Measurements from ENCODE around the gene RAPGEFL1. TPM values are rescaled to one million over a fixed set of nuclear protein-coding genes. Genes with fewer than 3 reads are reported as not detected.
"Not testable (repeated sequence)": the region's sequence is repeated elsewhere in the genome, so short reads cannot be mapped to it uniquely, and the experiment has no call there.

Gene RAPGEFL1
- total RNA-seq, 1 donor from 2014 or later, result 24.1 TPM

GRCh38 chr17:40139566-40140058, 37.7 kb upstream of the RAPGEFL1 start:
- peaks cover 16% of the 10 kb centered on the region for H3K36me3 Mint-ChIP-seq (ENCODE audit: low read depth)
- no peak for TF ChIP-seq CTCF (conservative IDR thresholded peaks at IDR 0.05)
- H3K9me3 Mint-ChIP-seq, result no peaks in the 10 kb centered on the region
- DNase-seq (ENCODE audit: low read depth, low spot score), result no peak
- H3K27me3 Mint-ChIP-seq (ENCODE audit: low read depth), result peaks cover 10% of the 10 kb centered on the region
- peak overlapping the region; percentile 93 for H3K27ac Mint-ChIP-seq (ENCODE audit: unreplicated experiment)
- peaks cover 27% of the 10 kb centered on the region for H3K4me1 Mint-ChIP-seq
- peak overlapping the region; percentile 98 for H3K4me3 Mint-ChIP-seq

DNA sequence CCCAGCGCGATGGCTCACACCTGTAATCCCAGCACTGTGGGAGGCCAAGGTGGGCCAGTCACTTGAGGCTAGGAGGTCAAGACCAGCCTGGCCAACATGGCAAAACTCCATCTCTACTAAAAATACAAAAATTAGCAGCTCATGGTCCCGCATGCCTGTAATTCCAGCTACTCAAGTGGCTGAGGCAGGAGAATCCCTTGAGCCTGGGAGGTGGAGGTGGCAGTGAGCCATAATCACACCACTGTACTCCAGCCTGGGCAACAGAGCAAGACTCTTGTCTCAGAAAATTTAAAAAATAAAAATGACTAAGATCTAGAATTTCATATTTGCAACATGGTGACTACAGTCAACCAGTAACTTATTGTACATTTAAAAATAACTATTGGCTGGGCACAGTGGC, 34.1 kb upstream of the RAPGEFL1 start:
- Mint-ChIP-seq H3K36me3 (ENCODE audit: low read depth) (peaks cover 23% of the 10 kb centered on the region), H3K4me1 (peaks cover 42% of the 10 kb centered on the region), H3K27me3 (ENCODE audit: low read depth) (peaks cover 10% of the 10 kb centered on the region)
- not testable (repeated sequence) for H3K9me3 Mint-ChIP-seq; H3K27ac Mint-ChIP-seq (ENCODE audit: unreplicated experiment); H3K4me3 Mint-ChIP-seq; DNase-seq (ENCODE audit: low read depth, low spot score)

GRCh38 chr17:40145476-40145875, 31.8 kb upstream of the RAPGEFL1 start:
- Mint-ChIP-seq H3K36me3 (ENCODE audit: low read depth) (peaks cover 24% of the 10 kb centered on the region), H3K27me3 (ENCODE audit: low read depth) (peaks cover 4% of the 10 kb centered on the region), H3K4me1 (peaks cover 37% of the 10 kb centered on the region), H3K27ac (ENCODE audit: unreplicated experiment) (no peak overlapping the region), H3K4me3 (no peak overlapping the region), H3K9me3 (no peaks in the 10 kb centered on the region)
- DNase-seq (ENCODE audit: low read depth, low spot score), result no peak
- no peak for TF ChIP-seq CTCF (conservative IDR thresholded peaks at IDR 0.05)

GRCh38 chr17:40148527-40148926, 28.7 kb upstream of the RAPGEFL1 start:
- DNase-seq (ENCODE audit: low read depth, low spot score), result no peak
- H3K27ac Mint-ChIP-seq (ENCODE audit: unreplicated experiment), result no peak overlapping the region
- H3K9me3 Mint-ChIP-seq, result no peaks in the 10 kb centered on the region
- peaks cover 19% of the 10 kb centered on the region for H3K4me1 Mint-ChIP-seq
- no peaks in the 10 kb centered on the region for H3K27me3 Mint-ChIP-seq (ENCODE audit: low read depth)
- TF ChIP-seq CTCF (conservative IDR thresholded peaks at IDR 0.05), result no peak
- peaks cover 21% of the 10 kb centered on the region for H3K36me3 Mint-ChIP-seq (ENCODE audit: low read depth)
- peak overlapping the region; percentile 18 for H3K4me3 Mint-ChIP-seq

- no peak for DNase-seq (ENCODE audit: low read depth, low spot score)
- no peak overlapping the region for H3K4me3 Mint-ChIP-seq
- TF ChIP-seq CTCF (conservative IDR thresholded peaks at IDR 0.05), result no peak
- peaks cover 23% of the 10 kb centered on the region for H3K36me3 Mint-ChIP-seq (ENCODE audit: low read depth)
- H3K27ac Mint-ChIP-seq (ENCODE audit: unreplicated experiment), result no peak overlapping the region
- H3K4me1 Mint-ChIP-seq, result peaks cover 19% of the 10 kb centered on the region
- no peaks in the 10 kb centered on the region for H3K27me3 Mint-ChIP-seq (ENCODE audit: low read depth)
- no peaks in the 10 kb centered on the region for H3K9me3 Mint-ChIP-seq
Measured at GRCh38 chr17:40150276-40150675, 27.0 kb upstream of the RAPGEFL1 start.

GRCh38 chr17:40151414-40151963, 25.8 kb upstream of the RAPGEFL1 start:
- Mint-ChIP-seq H3K9me3 (no peaks in the 10 kb centered on the region), H3K36me3 (ENCODE audit: low read depth) (peaks cover 19% of the 10 kb centered on the region), H3K27ac (ENCODE audit: unreplicated experiment) (no peak overlapping the region), H3K4me1 (peaks cover 15% of the 10 kb centered on the region), H3K27me3 (ENCODE audit: low read depth) (no peaks in the 10 kb centered on the region), H3K4me3 (no peak overlapping the region)
- TF ChIP-seq CTCF (conservative IDR thresholded peaks at IDR 0.05), result no peak
- no peak for DNase-seq (ENCODE audit: low read depth, low spot score)

Data from neural crest cell (in vitro differentiated cells).